ENCODE data around the gene MESD.
"Not testable (repeated sequence)": the region's sequence is repeated elsewhere in the genome, so short reads cannot be mapped to it uniquely, and the experiment has no call there.

Gene MESD

GRCh38 chr15:80970658-80971057 lies 19.0 kb downstream of the MESD start:
- TF ChIP-seq PAX5 (IDR thresholded peaks at IDR 0.05; ENCODE audit: insufficient read depth, low read length, severe bottlenecking): no peak
- no peak for TF ChIP-seq POLR2AphosphoS5 (IDR thresholded peaks at IDR 0.05; ENCODE audit: low read depth, low read length)
- TF ChIP-seq POLR2A (IDR thresholded peaks at IDR 0.05; ENCODE audit: low read depth, low read length): no peak
- no peak for TF ChIP-seq SPI1 (IDR thresholded peaks at IDR 0.05; ENCODE audit: low read depth, low read length)
- TF ChIP-seq POU2F2 (IDR thresholded peaks at IDR 0.05; ENCODE audit: low read depth, low read length): no peak
- no peak for TF ChIP-seq TAF1 (IDR thresholded peaks at IDR 0.05; ENCODE audit: low read depth, low read length)
- FAIRE-seq (no peak), DNase-seq (ENCODE audit: insufficient read length, low spot score) (no peak)

- TF ChIP-seq SPI1 (IDR thresholded peaks at IDR 0.05; ENCODE audit: low read depth, low read length) (no peak), POU2F2 (IDR thresholded peaks at IDR 0.05; ENCODE audit: low read depth, low read length) (no peak), PAX5 (IDR thresholded peaks at IDR 0.05; ENCODE audit: insufficient read depth, low read length, severe bottlenecking) (no peak), TAF1 (IDR thresholded peaks at IDR 0.05; ENCODE audit: low read depth, low read length) (no peak), POLR2AphosphoS5 (IDR thresholded peaks at IDR 0.05; ENCODE audit: low read depth, low read length) (no peak), POLR2A (IDR thresholded peaks at IDR 0.05; ENCODE audit: low read depth, low read length) (no peak)
- FAIRE-seq (no peak), DNase-seq (ENCODE audit: insufficient read length, low spot score) (no peak)
These were observed 19.5 kb downstream of the MESD start for GRCh38 chr15:80970018-80970657.

- DNase-seq (ENCODE audit: insufficient read length, low spot score) (no peak), FAIRE-seq (no peak)
- TF ChIP-seq POLR2A (IDR thresholded peaks at IDR 0.05; ENCODE audit: low read depth, low read length) (no peak), PAX5 (IDR thresholded peaks at IDR 0.05; ENCODE audit: insufficient read depth, low read length, severe bottlenecking) (no peak), SPI1 (IDR thresholded peaks at IDR 0.05; ENCODE audit: low read depth, low read length) (no peak)
These were observed 20.3 kb downstream of the MESD start for GRCh38 chr15:80969316-80969715.

GRCh38 chr15:80967991-80968510 lies 21.6 kb downstream of the MESD start:
- DNase-seq (ENCODE audit: insufficient read length, low spot score): no peak
- no peak for TF ChIP-seq POLR2AphosphoS5 (IDR thresholded peaks at IDR 0.05; ENCODE audit: low read depth, low read length)
- TF ChIP-seq SPI1 (IDR thresholded peaks at IDR 0.05; ENCODE audit: low read depth, low read length): no peak
- TF ChIP-seq TAF1 (IDR thresholded peaks at IDR 0.05; ENCODE audit: low read depth, low read length): no peak
- TF ChIP-seq POU2F2 (IDR thresholded peaks at IDR 0.05; ENCODE audit: low read depth, low read length): no peak
- TF ChIP-seq POLR2A (IDR thresholded peaks at IDR 0.05; ENCODE audit: low read depth, low read length): no peak
- no peak for TF ChIP-seq PAX5 (IDR thresholded peaks at IDR 0.05; ENCODE audit: insufficient read depth, low read length, severe bottlenecking)
- FAIRE-seq: no peak

- DNase-seq (ENCODE audit: insufficient read length, low spot score) (no peak), FAIRE-seq (no peak)
These were observed 22.2 kb downstream of the MESD start for GRCh38 chr15:80967451-80967850.

GRCh38 chr15:80966431-80967197 lies 23.0 kb downstream of the MESD start:
- TF ChIP-seq TAF1 (IDR thresholded peaks at IDR 0.05; ENCODE audit: low read depth, low read length) (no peak), POLR2A (IDR thresholded peaks at IDR 0.05; ENCODE audit: low read depth, low read length) (no peak), SPI1 (IDR thresholded peaks at IDR 0.05; ENCODE audit: low read depth, low read length) (no peak), POU2F2 (IDR thresholded peaks at IDR 0.05; ENCODE audit: low read depth, low read length) (no peak)
- FAIRE-seq: no peak
- DNase-seq (ENCODE audit: insufficient read length, low spot score): no peak

More at GRCh38 chr15:80967451-80967850, 22.2 kb downstream of the MESD start:
- TF ChIP-seq TAF1 (IDR thresholded peaks at IDR 0.05; ENCODE audit: low read depth, low read length) (no peak), POLR2A (IDR thresholded peaks at IDR 0.05; ENCODE audit: low read depth, low read length) (no peak), PAX5 (IDR thresholded peaks at IDR 0.05; ENCODE audit: insufficient read depth, low read length, severe bottlenecking) (no peak), POLR2AphosphoS5 (IDR thresholded peaks at IDR 0.05; ENCODE audit: low read depth, low read length) (no peak), SPI1 (IDR thresholded peaks at IDR 0.05; ENCODE audit: low read depth, low read length) (no peak), POU2F2 (IDR thresholded peaks at IDR 0.05; ENCODE audit: low read depth, low read length) (no peak)

DNA sequence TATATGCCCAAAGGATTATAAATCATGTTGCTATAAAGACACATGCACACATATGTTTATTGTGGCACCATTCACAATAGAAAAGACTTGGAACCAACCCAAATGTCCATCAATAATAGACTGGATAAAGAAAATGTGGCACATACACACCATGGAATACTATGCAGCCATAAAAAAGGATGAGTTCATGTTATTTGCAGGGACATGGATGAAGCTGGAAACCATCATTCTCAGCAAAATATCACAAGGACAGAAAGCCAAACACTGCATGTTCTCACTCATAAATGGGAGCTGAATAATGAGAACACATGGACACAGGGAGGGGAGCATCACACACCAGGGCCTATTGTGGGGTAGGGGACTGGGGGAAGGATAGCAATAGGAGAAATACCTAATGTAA lies 24.2 kb downstream of the MESD start:
- not testable (repeated sequence) for FAIRE-seq; DNase-seq (ENCODE audit: insufficient read length, low spot score)

GRCh38 chr15:80958818-80959495 lies 30.7 kb downstream of the MESD start:
- no peak for DNase-seq (ENCODE audit: insufficient read length, low spot score)
- FAIRE-seq: no peak

DNA sequence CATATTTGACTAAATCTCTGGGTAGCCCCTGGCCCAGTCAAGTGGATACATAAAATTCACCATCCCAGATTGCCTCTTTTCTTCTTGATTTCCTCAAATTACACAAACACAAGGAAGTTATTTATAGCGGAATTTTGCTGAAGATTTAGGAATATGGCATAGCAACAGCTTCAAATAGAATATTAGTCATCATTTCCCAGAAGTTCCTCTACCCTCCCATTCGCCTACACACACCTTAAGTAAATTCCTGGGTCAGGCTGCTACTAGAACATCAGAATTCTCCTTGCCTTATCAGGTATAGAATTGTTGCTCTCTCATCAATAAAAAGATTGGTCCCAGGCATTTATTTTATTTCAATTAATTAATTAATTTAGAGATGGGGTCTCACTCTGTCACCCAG lies 31.6 kb downstream of the MESD start:
- TF ChIP-seq POLR2AphosphoS5 (IDR thresholded peaks at IDR 0.05; ENCODE audit: low read depth, low read length): no peak
- no peak for TF ChIP-seq POLR2A (IDR thresholded peaks at IDR 0.05; ENCODE audit: low read depth, low read length)
- no peak for TF ChIP-seq POU2F2 (IDR thresholded peaks at IDR 0.05; ENCODE audit: low read depth, low read length)
- no peak for TF ChIP-seq PAX5 (IDR thresholded peaks at IDR 0.05; ENCODE audit: insufficient read depth, low read length, severe bottlenecking)
- TF ChIP-seq TAF1 (IDR thresholded peaks at IDR 0.05; ENCODE audit: low read depth, low read length): no peak
- TF ChIP-seq SPI1 (IDR thresholded peaks at IDR 0.05; ENCODE audit: low read depth, low read length): no peak

More at GRCh38 chr15:80958818-80959495, 30.7 kb downstream of the MESD start:
- no peak for TF ChIP-seq POU2F2 (IDR thresholded peaks at IDR 0.05; ENCODE audit: low read depth, low read length)
- no peak for TF ChIP-seq SPI1 (IDR thresholded peaks at IDR 0.05; ENCODE audit: low read depth, low read length)
- TF ChIP-seq TAF1 (IDR thresholded peaks at IDR 0.05; ENCODE audit: low read depth, low read length): no peak
- no peak for TF ChIP-seq PAX5 (IDR thresholded peaks at IDR 0.05; ENCODE audit: insufficient read depth, low read length, severe bottlenecking)
- TF ChIP-seq POLR2AphosphoS5 (IDR thresholded peaks at IDR 0.05; ENCODE audit: low read depth, low read length): no peak
- TF ChIP-seq POLR2A (IDR thresholded peaks at IDR 0.05; ENCODE audit: low read depth, low read length): no peak

More for the DNA sequence above, 31.6 kb downstream of the MESD start:
- DNase-seq (ENCODE audit: insufficient read length, low spot score) (no peak), FAIRE-seq (no peak)

Data from GM12891 (cell line).